ENCODE measurements around the gene TUT7. TPM values are rescaled to one million over a fixed set of nuclear protein-coding genes. Genes with fewer than 3 reads are reported as not detected.
A peak's percentile ranks its signal among the peaks of the same experiment; 100 is the strongest.

Gene TUT7
- total RNA-seq, 1 donor from 2014 or later: 28.5 TPM

DNA sequence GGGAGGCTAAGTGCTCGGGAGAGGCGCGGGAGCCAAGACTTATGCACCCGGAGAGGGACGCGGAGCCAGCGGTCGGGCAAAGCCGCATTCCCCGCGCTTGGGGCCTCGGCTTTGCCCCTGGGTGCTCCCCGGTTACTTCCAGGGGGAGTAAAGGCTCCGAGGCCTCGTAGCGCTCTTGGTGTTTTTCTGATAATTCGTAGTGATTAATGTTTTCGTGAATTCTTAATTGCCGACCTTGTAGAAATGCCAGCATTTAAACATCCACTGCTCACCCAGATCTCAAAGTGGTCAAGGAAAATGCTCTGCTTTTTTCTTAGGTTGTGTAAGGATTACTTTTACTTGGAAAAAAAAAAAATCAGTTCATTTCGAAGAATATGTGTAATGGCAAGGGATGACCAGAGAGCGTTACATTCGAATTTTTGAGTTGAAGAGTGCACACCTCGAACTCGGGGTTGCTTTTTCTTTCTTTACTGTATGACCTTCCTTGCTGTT lies 654 bp upstream of the TUT7 start:
- Histone ChIP-seq H3K4me3 (peak overlapping the region; percentile 95), H3K36me3 (peaks cover 7% of the 10 kb centered on the region), H3F3A (ENCODE audit: low read depth) (peaks cover 18% of the 10 kb centered on the region), H3K9ac (no peak overlapping the region), H3K4me1 (peaks cover 16% of the 10 kb centered on the region), H3K9me3 (ENCODE audit: low read depth) (no peaks in the 10 kb centered on the region), H3K79me2 (ENCODE audit: low read depth) (peaks cover 38% of the 10 kb centered on the region), H3K27ac (no peak overlapping the region), H3K27me3 (peaks cover 12% of the 10 kb centered on the region), H2AFZ (replicated peaks) (peak overlapping the region; percentile 85), H4K20me1 (ENCODE audit: low read depth) (peaks cover 3% of the 10 kb centered on the region), H3K4me2 (peak overlapping the region; percentile 96)
- Mint-ChIP-seq H3K36me3 (peaks cover 4% of the 10 kb centered on the region), H3K4me3 (peak overlapping the region; percentile 99), H3K27me3 (ENCODE audit: insufficient read depth, low read depth) (no peaks in the 10 kb centered on the region), H3K9me3 (no peaks in the 10 kb centered on the region), H3K4me1 (peaks cover 27% of the 10 kb centered on the region), H3K27ac (no peak overlapping the region)
- no peak for DNase-seq (ENCODE audit: low spot score)
- peak; percentile 51 for TF ChIP-seq EZH2 (IDR thresholded peaks at IDR 0.05)
- TF ChIP-seq, protein P1, sequence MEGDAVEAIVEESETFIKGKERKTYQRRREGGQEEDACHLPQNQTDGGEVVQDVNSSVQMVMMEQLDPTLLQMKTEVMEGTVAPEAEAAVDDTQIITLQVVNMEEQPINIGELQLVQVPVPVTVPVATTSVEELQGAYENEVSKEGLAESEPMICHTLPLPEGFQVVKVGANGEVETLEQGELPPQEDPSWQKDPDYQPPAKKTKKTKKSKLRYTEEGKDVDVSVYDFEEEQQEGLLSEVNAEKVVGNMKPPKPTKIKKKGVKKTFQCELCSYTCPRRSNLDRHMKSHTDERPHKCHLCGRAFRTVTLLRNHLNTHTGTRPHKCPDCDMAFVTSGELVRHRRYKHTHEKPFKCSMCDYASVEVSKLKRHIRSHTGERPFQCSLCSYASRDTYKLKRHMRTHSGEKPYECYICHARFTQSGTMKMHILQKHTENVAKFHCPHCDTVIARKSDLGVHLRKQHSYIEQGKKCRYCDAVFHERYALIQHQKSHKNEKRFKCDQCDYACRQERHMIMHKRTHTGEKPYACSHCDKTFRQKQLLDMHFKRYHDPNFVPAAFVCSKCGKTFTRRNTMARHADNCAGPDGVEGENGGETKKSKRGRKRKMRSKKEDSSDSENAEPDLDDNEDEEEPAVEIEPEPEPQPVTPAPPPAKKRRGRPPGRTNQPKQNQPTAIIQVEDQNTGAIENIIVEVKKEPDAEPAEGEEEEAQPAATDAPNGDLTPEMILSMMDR (IDR thresholded peaks at IDR 0.05): no peak
- no peak for TF ChIP-seq EZH2phosphoT487 (IDR thresholded peaks at IDR 0.05)

DNA sequence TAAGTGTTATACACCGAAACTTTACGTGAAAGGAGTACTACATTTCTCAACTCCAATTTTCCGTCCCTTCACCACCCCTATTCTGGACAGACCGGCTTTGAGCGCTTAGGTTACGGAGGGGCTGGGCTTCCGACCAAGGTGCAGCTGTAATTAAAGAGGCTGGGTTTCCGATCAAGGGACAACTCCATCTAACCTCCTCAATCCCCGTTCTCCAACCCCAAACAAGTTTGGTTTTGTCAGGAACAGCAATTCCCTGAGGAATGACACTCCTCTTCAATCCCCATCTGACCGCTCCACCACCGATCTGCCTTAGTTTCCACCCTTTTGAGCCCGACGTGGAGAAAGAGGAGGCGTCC lies 577 bp downstream of the TUT7 start:
- H3K79me2 ChIP-seq (ENCODE audit: low read depth): peaks cover 46% of the 10 kb centered on the region
- no peak for DNase-seq (ENCODE audit: low spot score)
- H3K36me3 Mint-ChIP-seq: peaks cover 7% of the 10 kb centered on the region

GRCh38 chr9:86352440-86353077 lies 1.7 kb downstream of the TUT7 start:
- Histone ChIP-seq H3K79me2 (ENCODE audit: low read depth) (peaks cover 57% of the 10 kb centered on the region), H3K4me1 (peaks cover 8% of the 10 kb centered on the region), H4K20me1 (ENCODE audit: low read depth) (peaks cover 3% of the 10 kb centered on the region), H3K36me3 (peaks cover 7% of the 10 kb centered on the region), H3K27me3 (peaks cover 12% of the 10 kb centered on the region), H2AFZ (replicated peaks) (no peak overlapping the region), H3K4me2 (peak overlapping the region; percentile 96), H3K9me3 (ENCODE audit: low read depth) (no peaks in the 10 kb centered on the region), H3K27ac (no peak overlapping the region), H3K4me3 (peak overlapping the region; percentile 95), H3F3A (ENCODE audit: low read depth) (peaks cover 18% of the 10 kb centered on the region), H3K9ac (no peak overlapping the region)
- Mint-ChIP-seq H3K4me3 (peak overlapping the region; percentile 99), H3K27me3 (ENCODE audit: insufficient read depth, low read depth) (no peaks in the 10 kb centered on the region), H3K27ac (no peak overlapping the region), H3K9me3 (no peaks in the 10 kb centered on the region), H3K36me3 (peaks cover 7% of the 10 kb centered on the region), H3K4me1 (peaks cover 21% of the 10 kb centered on the region)
- TF ChIP-seq EZH2 (IDR thresholded peaks at IDR 0.05) (no peak), EZH2phosphoT487 (IDR thresholded peaks at IDR 0.05) (no peak)
- TF ChIP-seq, protein P1 (IDR thresholded peaks at IDR 0.05): no peak
- DNase-seq (ENCODE audit: low spot score): no peak

More for the DNA sequence above, 577 bp downstream of the TUT7 start:
- Mint-ChIP-seq H3K4me1 (peaks cover 27% of the 10 kb centered on the region), H3K27me3 (ENCODE audit: insufficient read depth, low read depth) (no peaks in the 10 kb centered on the region), H3K27ac (peak overlapping the region; percentile 82), H3K9me3 (no peaks in the 10 kb centered on the region), H3K4me3 (peak overlapping the region; percentile 99)
- H4K20me1 ChIP-seq (ENCODE audit: low read depth): peaks cover 3% of the 10 kb centered on the region
- peak overlapping the region; percentile 96 for H3K4me2 ChIP-seq
- H3K9me3 ChIP-seq (ENCODE audit: low read depth): no peaks in the 10 kb centered on the region
- H3K27me3 ChIP-seq: peaks cover 12% of the 10 kb centered on the region
- H3K9ac ChIP-seq: peak overlapping the region; percentile 69
- H3F3A ChIP-seq (ENCODE audit: low read depth): peaks cover 18% of the 10 kb centered on the region
- peak overlapping the region; percentile 85 for H2AFZ ChIP-seq (replicated peaks)
- TF ChIP-seq EZH2 (IDR thresholded peaks at IDR 0.05) (no peak), EZH2phosphoT487 (IDR thresholded peaks at IDR 0.05) (no peak)
- TF ChIP-seq, protein P1 (IDR thresholded peaks at IDR 0.05): no peak
- peak overlapping the region; percentile 95 for H3K4me3 ChIP-seq
- peaks cover 16% of the 10 kb centered on the region for H3K4me1 ChIP-seq
- H3K36me3 ChIP-seq: peaks cover 7% of the 10 kb centered on the region
- H3K27ac ChIP-seq: peak overlapping the region; percentile 93
